Measurements from ENCODE around the gene FARP2. TPM values are rescaled to one million over a fixed set of nuclear protein-coding genes. Genes with fewer than 3 reads are reported as not detected.

FARP2 gene
- total RNA-seq, 1 experiment from 2014 or later, result 49.3 TPM

- no peak overlapping the region for H3K9ac ChIP-seq (ENCODE audit: low read length)
- no peak for TF ChIP-seq TCF7L2 (IDR thresholded peaks at IDR 0.05; ENCODE audit: borderline replicate concordance, extremely low read depth, insufficient read depth, insufficient read length)
- no peak for TF ChIP-seq POLR2A (IDR thresholded peaks at IDR 0.05; ENCODE audit: borderline replicate concordance, extremely low read depth, insufficient read depth, insufficient read length)
- no peak for TF ChIP-seq RAD21 (IDR thresholded peaks at IDR 0.05; ENCODE audit: low read depth)
- no peak for TF ChIP-seq ELF1 (IDR thresholded peaks at IDR 0.05; ENCODE audit: borderline replicate concordance, low read depth)
- TF ChIP-seq CBX3 (IDR thresholded peaks at IDR 0.05; ENCODE audit: low read depth), result no peak
- no peak for TF ChIP-seq YY1 (IDR thresholded peaks at IDR 0.05; ENCODE audit: extremely low read depth, insufficient replicate concordance, low read depth, low read length)
- no peak for TF ChIP-seq EZH2phosphoT487 (IDR thresholded peaks at IDR 0.05; ENCODE audit: borderline replicate concordance)
- TF ChIP-seq EZH2 (IDR thresholded peaks at IDR 0.05), result no peak
- no peak for TF ChIP-seq ZNF274 (IDR thresholded peaks at IDR 0.05; ENCODE audit: low read depth, low read length)
- TF ChIP-seq SRF (IDR thresholded peaks at IDR 0.05; ENCODE audit: low read depth), result no peak
- no peak for TF ChIP-seq SP1 (IDR thresholded peaks at IDR 0.05; ENCODE audit: low read depth)
- no peak for TF ChIP-seq EGR1 (IDR thresholded peaks at IDR 0.05; ENCODE audit: low read depth)
- TF ChIP-seq, protein P1, sequence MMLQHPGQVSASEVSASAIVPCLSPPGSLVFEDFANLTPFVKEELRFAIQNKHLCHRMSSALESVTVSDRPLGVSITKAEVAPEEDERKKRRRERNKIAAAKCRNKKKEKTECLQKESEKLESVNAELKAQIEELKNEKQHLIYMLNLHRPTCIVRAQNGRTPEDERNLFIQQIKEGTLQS (IDR thresholded peaks at IDR 0.05), result no peak
- TF ChIP-seq, protein P2, sequence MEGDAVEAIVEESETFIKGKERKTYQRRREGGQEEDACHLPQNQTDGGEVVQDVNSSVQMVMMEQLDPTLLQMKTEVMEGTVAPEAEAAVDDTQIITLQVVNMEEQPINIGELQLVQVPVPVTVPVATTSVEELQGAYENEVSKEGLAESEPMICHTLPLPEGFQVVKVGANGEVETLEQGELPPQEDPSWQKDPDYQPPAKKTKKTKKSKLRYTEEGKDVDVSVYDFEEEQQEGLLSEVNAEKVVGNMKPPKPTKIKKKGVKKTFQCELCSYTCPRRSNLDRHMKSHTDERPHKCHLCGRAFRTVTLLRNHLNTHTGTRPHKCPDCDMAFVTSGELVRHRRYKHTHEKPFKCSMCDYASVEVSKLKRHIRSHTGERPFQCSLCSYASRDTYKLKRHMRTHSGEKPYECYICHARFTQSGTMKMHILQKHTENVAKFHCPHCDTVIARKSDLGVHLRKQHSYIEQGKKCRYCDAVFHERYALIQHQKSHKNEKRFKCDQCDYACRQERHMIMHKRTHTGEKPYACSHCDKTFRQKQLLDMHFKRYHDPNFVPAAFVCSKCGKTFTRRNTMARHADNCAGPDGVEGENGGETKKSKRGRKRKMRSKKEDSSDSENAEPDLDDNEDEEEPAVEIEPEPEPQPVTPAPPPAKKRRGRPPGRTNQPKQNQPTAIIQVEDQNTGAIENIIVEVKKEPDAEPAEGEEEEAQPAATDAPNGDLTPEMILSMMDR (IDR thresholded peaks at IDR 0.05 in 2 of 3, conservative IDR thresholded peaks at IDR 0.05 in 1 of 3; ENCODE audit: borderline replicate concordance in 1 of 3, insufficient read depth in 1 of 3, low read depth in 2 of 3, low read length in 2 of 3), result no peak
- ChIA-PET CTCF (no interaction called here), RAD21 (ENCODE audit: low non-redundant PET in 1 of 2, low total read pairs in 2 of 2, uncharacterized antibody in 2 of 2, unreplicated experiment in 2 of 2) (no interaction called here), POLR2A (no interaction called here)
- no peak for DNase-seq (ENCODE audit: low read depth, low spot score)
- peaks cover 13% of the 10 kb centered on the region for H3K79me2 ChIP-seq (ENCODE audit: insufficient read depth, low read length)
- peaks cover 31 to 59% of the 10 kb centered on the region in 2 experiments; a peak in 3 of 4 replicates for H3K36me3 ChIP-seq (ENCODE audit: control insufficient read depth in 1 of 2, insufficient read depth in 2 of 2, low read length in 2 of 2)
- ATAC-seq, result no peak
- no peaks in the 10 kb centered on the region for H3K27me3 ChIP-seq (ENCODE audit: insufficient read depth, low read length)
- H3K4me1 ChIP-seq (ENCODE audit: control insufficient read depth in 1 of 2, insufficient read depth in 2 of 2, low read length in 2 of 2), result peaks cover 15 to 19% of the 10 kb centered on the region in 2 experiments
- H3K27ac ChIP-seq (ENCODE audit: low read depth, low read length), result no peak overlapping the region; the same call in 1 of the 2 replicates
- H3K9me3 ChIP-seq (ENCODE audit: control insufficient read depth in 1 of 2, insufficient read depth in 1 of 2, low read depth in 1 of 2, low read length in 2 of 2), result no peaks in the 10 kb centered on the region
- no peaks in the 10 kb centered on the region for H3K9me2 ChIP-seq (ENCODE audit: insufficient read depth)
- no peak overlapping the region for H3K4me3 ChIP-seq (replicated peaks in 1 of 2; ENCODE audit: low read depth in 1 of 2, low read length in 2 of 2)
- H2AFZ ChIP-seq (ENCODE audit: low read depth, low read length, poor library complexity, severe bottlenecking), result no peak overlapping the region
- no TSS peak for BruUV-seq (replicated peaks)
- intact Hi-C loops (cut with micrococcal nuclease), result no loop called here
- H4K20me1 ChIP-seq (ENCODE audit: insufficient read depth), result peaks cover 3% of the 10 kb centered on the region; the same call in 1 of the 2 replicates
- no peak overlapping the region for H3K4me2 ChIP-seq (ENCODE audit: low read length)
Measured at GRCh38 chr2:241352227-241352626, 3.9 kb upstream of the FARP2 start.

Measured in HCT116 (cell line).